Measurements from ENCODE around the gene NNT. TPM values are rescaled to one million over a fixed set of nuclear protein-coding genes. Genes with fewer than 3 reads are reported as not detected.

Gene NNT
- total and polyA plus RNA-seq, 8 donors, result 8.7 to 127 (median 17.5) TPM

- H3K9me3 ChIP-seq, result no peaks in the 10 kb centered on the region
- peak in 1 of 2 donors; percentile 59 for DNase-seq
- TF ChIP-seq, protein P1, sequence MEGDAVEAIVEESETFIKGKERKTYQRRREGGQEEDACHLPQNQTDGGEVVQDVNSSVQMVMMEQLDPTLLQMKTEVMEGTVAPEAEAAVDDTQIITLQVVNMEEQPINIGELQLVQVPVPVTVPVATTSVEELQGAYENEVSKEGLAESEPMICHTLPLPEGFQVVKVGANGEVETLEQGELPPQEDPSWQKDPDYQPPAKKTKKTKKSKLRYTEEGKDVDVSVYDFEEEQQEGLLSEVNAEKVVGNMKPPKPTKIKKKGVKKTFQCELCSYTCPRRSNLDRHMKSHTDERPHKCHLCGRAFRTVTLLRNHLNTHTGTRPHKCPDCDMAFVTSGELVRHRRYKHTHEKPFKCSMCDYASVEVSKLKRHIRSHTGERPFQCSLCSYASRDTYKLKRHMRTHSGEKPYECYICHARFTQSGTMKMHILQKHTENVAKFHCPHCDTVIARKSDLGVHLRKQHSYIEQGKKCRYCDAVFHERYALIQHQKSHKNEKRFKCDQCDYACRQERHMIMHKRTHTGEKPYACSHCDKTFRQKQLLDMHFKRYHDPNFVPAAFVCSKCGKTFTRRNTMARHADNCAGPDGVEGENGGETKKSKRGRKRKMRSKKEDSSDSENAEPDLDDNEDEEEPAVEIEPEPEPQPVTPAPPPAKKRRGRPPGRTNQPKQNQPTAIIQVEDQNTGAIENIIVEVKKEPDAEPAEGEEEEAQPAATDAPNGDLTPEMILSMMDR (IDR thresholded peaks at IDR 0.05), result no peak
- no peak for TF ChIP-seq POLR2AphosphoS5 (IDR thresholded peaks at IDR 0.05)
- TF ChIP-seq EP300 (IDR thresholded peaks at IDR 0.05), result no peak
- TF ChIP-seq POLR2A (IDR thresholded peaks at IDR 0.05), result no peak
- peaks cover 0 to 9% (median 2%) of the 10 kb centered on the region in 4 donors for H3K4me1 ChIP-seq
- intact Hi-C loops (cut with DNase I; ENCODE audit: low total_unique reads), result no loop called here
- H3K4me3 ChIP-seq, result no peak overlapping the region
- 38 to 62% (median 51%) methylated on average over 3 of the region's 3 CpGs for WGBS, 5 donors
- H3K27ac ChIP-seq, result peak overlapping the region in 2 of 5 donors; percentile 14 to 39
- no peaks in the 10 kb centered on the region for H3K36me3 ChIP-seq
- H3K27me3 ChIP-seq, result no peaks in the 10 kb centered on the region
Measured at GRCh38 chr5:43563321-43563720, 39.7 kb upstream of the NNT start.

- WGBS, 5 donors, result 52 to 67% (median 62%) methylated on average over 5 of the region's 5 CpGs
Measured at GRCh38 chr5:43564289-43564850, 38.6 kb upstream of the NNT start.

DNA sequence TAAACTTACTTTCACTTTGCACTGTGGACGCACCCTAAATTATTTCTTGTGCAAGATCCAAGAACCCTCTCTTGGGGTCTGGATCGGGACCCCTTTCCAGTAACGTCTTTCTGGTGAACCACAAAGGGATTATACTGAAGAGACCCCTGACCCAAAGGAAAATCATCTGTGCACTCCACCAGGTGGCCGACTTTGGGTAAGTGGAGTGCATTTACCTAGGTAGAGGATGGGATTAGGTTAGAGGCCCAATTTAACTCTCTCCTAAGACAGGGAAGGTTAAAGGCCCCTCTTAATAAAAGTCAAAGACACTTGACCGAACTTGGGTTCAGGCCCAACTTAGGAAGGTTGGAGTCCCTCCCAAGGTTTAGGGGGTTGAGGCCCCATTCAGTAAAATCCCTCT lies 37.9 kb upstream of the NNT start:
- TF ChIP-seq EP300 (IDR thresholded peaks at IDR 0.05) (no peak), POLR2AphosphoS5 (IDR thresholded peaks at IDR 0.05) (no peak), POLR2A (IDR thresholded peaks at IDR 0.05) (no peak)
- TF ChIP-seq, protein P1 (IDR thresholded peaks at IDR 0.05), result no peak
- no peaks in the 10 kb centered on the region for H3K9me3 ChIP-seq
- peaks cover 0 to 9% (median 2%) of the 10 kb centered on the region in 4 donors for H3K4me1 ChIP-seq
- no peak overlapping the region for H3K4me3 ChIP-seq
- no peak for DNase-seq
- 73 to 86% (median 83%) methylated on average over 5 of the region's 5 CpGs for WGBS, 5 donors
- H3K36me3 ChIP-seq, result no peaks in the 10 kb centered on the region
- no peak overlapping the region for H3K27ac ChIP-seq
- intact Hi-C loops (cut with DNase I; ENCODE audit: low total_unique reads), result no loop called here
- no peaks in the 10 kb centered on the region for H3K27me3 ChIP-seq

More at GRCh38 chr5:43564289-43564850, 38.6 kb upstream of the NNT start:
- H3K36me3 ChIP-seq, result no peaks in the 10 kb centered on the region
- H3K9me3 ChIP-seq, result no peaks in the 10 kb centered on the region
- intact Hi-C loops (cut with DNase I; ENCODE audit: low total_unique reads), result no loop called here
- no peak overlapping the region for H3K4me3 ChIP-seq
- no peaks in the 10 kb centered on the region for H3K27me3 ChIP-seq
- peaks cover 0 to 9% (median 2%) of the 10 kb centered on the region in 4 donors for H3K4me1 ChIP-seq
- no peak overlapping the region for H3K27ac ChIP-seq
- TF ChIP-seq POLR2AphosphoS5 (IDR thresholded peaks at IDR 0.05), result no peak
- no peak for TF ChIP-seq EP300 (IDR thresholded peaks at IDR 0.05)
- DNase-seq, result no peak

- H3K4me3 ChIP-seq, result no peak overlapping the region
- DNase-seq, result no peak
- no peak overlapping the region for H3K27ac ChIP-seq
- no peak for TF ChIP-seq EP300 (IDR thresholded peaks at IDR 0.05)
- TF ChIP-seq, protein P1 (IDR thresholded peaks at IDR 0.05), result no peak
- no peak for TF ChIP-seq POLR2A (IDR thresholded peaks at IDR 0.05)
- no peak for TF ChIP-seq POLR2AphosphoS5 (IDR thresholded peaks at IDR 0.05)
- peaks cover 0 to 20% (median 8%) of the 10 kb centered on the region in 4 donors for H3K4me1 ChIP-seq
- 65 to 93% (median 81%) methylated on average over 3 of the region's 3 CpGs for WGBS, 5 donors
- H3K36me3 ChIP-seq, result no peaks in the 10 kb centered on the region
- H3K27me3 ChIP-seq, result no peaks in the 10 kb centered on the region
- no peaks in the 10 kb centered on the region for H3K9me3 ChIP-seq
- intact Hi-C loops (cut with DNase I; ENCODE audit: low total_unique reads), result no loop called here
Measured at GRCh38 chr5:43567967-43568366, 35.0 kb upstream of the NNT start.

- no peak for DNase-seq
- Histone ChIP-seq H3K27me3 (no peaks in the 10 kb centered on the region), H3K4me3 (no peak overlapping the region), H3K36me3 (no peaks in the 10 kb centered on the region), H3K27ac (no peak overlapping the region), H3K4me1 (peaks cover 0 to 14% (median 7%) of the 10 kb centered on the region in 4 donors), H3K9me3 (no peaks in the 10 kb centered on the region)
- intact Hi-C loops (cut with DNase I; ENCODE audit: low total_unique reads), result no loop called here
- TF ChIP-seq EP300 (IDR thresholded peaks at IDR 0.05), result no peak
- TF ChIP-seq POLR2AphosphoS5 (IDR thresholded peaks at IDR 0.05), result no peak
- TF ChIP-seq, protein P1 (IDR thresholded peaks at IDR 0.05), result no peak
- TF ChIP-seq POLR2A (IDR thresholded peaks at IDR 0.05), result no peak
- WGBS, 5 donors, result 76 to 87% (median 79%) methylated on average over 4 of the region's 4 CpGs
Measured at GRCh38 chr5:43569236-43569746, 33.7 kb upstream of the NNT start.
